HG03280 (cell line): ENCODE results near the gene CTTN.

Experiments
- ATAC-seq: cut with Tn5 transposase; IDR thresholded peaks from one replicate; pipeline ENCODE4 v1.9.1; 2021; ENCODE audit warnings: mild to moderate bottlenecking, moderate library complexity; ENCODE audit not compliant: unreplicated experiment

Gene CTTN

GRCh38 chr11:70424765-70425344, 26.5 kb downstream of the CTTN start:
- no peak for ATAC-seq

- ATAC-seq: no peak
These were observed 29.1 kb downstream of the CTTN start for GRCh38 chr11:70427436-70427835.

- no peak for ATAC-seq
These were observed 30.5 kb downstream of the CTTN start for GRCh38 chr11:70428701-70429427.

- ATAC-seq: no peak
These were observed 31.0 kb downstream of the CTTN start for GRCh38 chr11:70429428-70429705.

- ATAC-seq: no peak
These were observed 31.6 kb downstream of the CTTN start for GRCh38 chr11:70429724-70430521.

GRCh38 chr11:70430671-70431574, 32.6 kb downstream of the CTTN start:
- no peak for ATAC-seq

GRCh38 chr11:70431611-70432010, 33.3 kb downstream of the CTTN start:
- no peak for ATAC-seq

- no peak for ATAC-seq
These were observed 33.7 kb downstream of the CTTN start for GRCh38 chr11:70432065-70432464.

- no peak for ATAC-seq
These were observed 34.3 kb downstream of the CTTN start for GRCh38 chr11:70432580-70432979.

GRCh38 chr11:70433038-70433437, 34.7 kb downstream of the CTTN start:
- ATAC-seq: no peak

GRCh38 chr11:70433526-70433925, 35.2 kb downstream of the CTTN start:
- ATAC-seq: no peak

- ATAC-seq: no peak
These were observed 35.9 kb downstream of the CTTN start for GRCh38 chr11:70433966-70434812.

GRCh38 chr11:70434813-70435278, 36.5 kb downstream of the CTTN start:
- ATAC-seq: no peak

- no peak for ATAC-seq
These were observed 37.0 kb downstream of the CTTN start for GRCh38 chr11:70435361-70435760.

- ATAC-seq: no peak
These were observed 37.6 kb downstream of the CTTN start for GRCh38 chr11:70435765-70436500.

- no peak for ATAC-seq
These were observed 38.2 kb downstream of the CTTN start for GRCh38 chr11:70436501-70436860.

GRCh38 chr11:70437111-70437784, 38.9 kb downstream of the CTTN start:
- ATAC-seq: no peak

GRCh38 chr11:70440206-70440605, 41.9 kb downstream of the CTTN start:
- no peak for ATAC-seq

- no peak for ATAC-seq
These were observed 45.4 kb downstream of the CTTN start for GRCh38 chr11:70443773-70444030.
